HEK293 (cell line): ENCODE results near the gene ZSWIM7.
A peak's percentile ranks its signal among the peaks of the same experiment; 100 is the strongest.

Experiments used
- CTCF ChIA-PET: fragments of 350-600 bp; formaldehyde crosslinking; extraction: SDS; loops from one replicate; lab custom pipeline; 2021; ENCODE audit warnings: antibody characterized with exemption; lab: Yijun Ruan, JAX
- POLR2A ChIA-PET: fragments of 300-600 bp; formaldehyde crosslinking; extraction: SDS; loops from one replicate; lab custom pipeline; 2020; ENCODE audit warnings: antibody characterized with exemption, inconsistent platforms; lab: Yijun Ruan, JAX
- H3K27ac ChIP-seq: fragments of 200-500 bp; sonication (Bioruptor generic); 2 replicates; pipeline ENCODE4 v1.5.1; 2014; ENCODE audit warnings: low read depth, low read length, control low read depth, inconsistent platforms; ENCODE audit errors: extremely low read depth
- H3K36me3 ChIP-seq, 2 experiments: fragments of 200-500 bp in 1 of 2; sonication (Bioruptor generic) in 1 of 2; 1 replicate in 1 of 2; 2 replicates in 1 of 2; pipeline ENCODE4 v1.5.1; 2014 to 2017; ENCODE audit warnings: inconsistent platforms in 2 of 2, low read length in 2 of 2; ENCODE audit not compliant: control insufficient read depth in 2 of 2, insufficient read depth in 1 of 2
- H3K4me1 ChIP-seq: fragments of 200-500 bp; sonication (Bioruptor generic); 2 replicates; pipeline ENCODE4 v1.5.1; 2014; ENCODE audit warnings: mild to moderate bottlenecking, low read length, inconsistent platforms; ENCODE audit not compliant: control insufficient read depth, insufficient read depth
- H3K4me3 ChIP-seq: 2 replicates; pipeline ENCODE4 v1.5.1; 2011; ENCODE audit warnings: low read depth, mild to moderate bottlenecking, control low read depth, low read length, moderate library complexity
- H3K9me3 ChIP-seq: fragments of 200-500 bp; sonication (Bioruptor generic); 2 replicates; pipeline ENCODE4 v1.5.1; 2014; ENCODE audit warnings: low read depth, low read length, inconsistent platforms; ENCODE audit not compliant: control insufficient read depth, insufficient read depth
- FEZF1 ChIP-seq: fragments of 450-650 bp; formaldehyde crosslinking; IDR thresholded peaks from 2 replicates; pipeline ENCODE4 v1.5.1; 2016; ENCODE audit warnings: missing biosample characterization, missing genetic modification characterization
- GLIS1 ChIP-seq: fragments of 450-650 bp; formaldehyde crosslinking; IDR thresholded peaks from 2 replicates; pipeline ENCODE4 v1.5.1; 2016; ENCODE audit warnings: missing biosample characterization, missing genetic modification characterization
- KLF10 ChIP-seq: fragments of 450-650 bp; IDR thresholded peaks from 2 replicates; pipeline ENCODE4 v1.5.1; 2018; ENCODE audit warnings: missing biosample characterization, mild to moderate bottlenecking, missing genetic modification characterization
- OVOL3 ChIP-seq: fragments of 450-650 bp; formaldehyde crosslinking; IDR thresholded peaks from 2 replicates; pipeline ENCODE4 v1.5.1; 2016; ENCODE audit warnings: missing biosample characterization, missing genetic modification characterization
- TCF7L2 ChIP-seq: IDR thresholded peaks from 2 replicates; pipeline ENCODE4 v1.6.1; 2011; ENCODE audit warnings: low read depth, mild to moderate bottlenecking, inconsistent platforms, low read length, moderate library complexity, borderline replicate concordance
- ZFP37 ChIP-seq: fragments of 450-650 bp; formaldehyde crosslinking; IDR thresholded peaks from 2 replicates; pipeline ENCODE4 v1.5.1; 2016; ENCODE audit warnings: missing biosample characterization, missing genetic modification characterization
- ZFP69B ChIP-seq: fragments of 450-650 bp; formaldehyde crosslinking; IDR thresholded peaks from 2 replicates; pipeline ENCODE4 v1.5.1; 2016; ENCODE audit warnings: missing biosample characterization, missing genetic modification characterization
- ZNF121 ChIP-seq: fragments of 450-650 bp; formaldehyde crosslinking; IDR thresholded peaks from 2 replicates; pipeline ENCODE4 v1.5.1; 2016; ENCODE audit warnings: missing biosample characterization, missing genetic modification characterization
- ZNF133 ChIP-seq: fragments of 450-650 bp; formaldehyde crosslinking; IDR thresholded peaks from 2 replicates; pipeline ENCODE4 v1.5.1; 2016; ENCODE audit warnings: missing biosample characterization, missing genetic modification characterization
- ZNF16 ChIP-seq: fragments of 450-650 bp; formaldehyde crosslinking; IDR thresholded peaks from 2 replicates; pipeline ENCODE4 v1.5.1; 2016; ENCODE audit warnings: low read depth, missing biosample characterization, missing genetic modification characterization
- ZNF24 ChIP-seq: fragments of 450-650 bp; formaldehyde crosslinking; IDR thresholded peaks from 2 replicates; pipeline ENCODE4 v1.5.1; 2016; ENCODE audit warnings: missing biosample characterization, missing genetic modification characterization
- ZNF266 ChIP-seq: fragments of 450-650 bp; formaldehyde crosslinking; IDR thresholded peaks from 2 replicates; pipeline ENCODE4 v1.5.1; 2016; ENCODE audit warnings: missing biosample characterization, missing genetic modification characterization, low read depth
- ZNF311 ChIP-seq: fragments of 450-650 bp; formaldehyde crosslinking; IDR thresholded peaks from 2 replicates; pipeline ENCODE4 v1.5.1; 2017; ENCODE audit warnings: missing biosample characterization, missing genetic modification characterization, borderline replicate concordance
- ZNF473 ChIP-seq: fragments of 450-650 bp; formaldehyde crosslinking; IDR thresholded peaks from 2 replicates; pipeline ENCODE4 v1.5.1; 2017; ENCODE audit warnings: missing biosample characterization, missing genetic modification characterization
- ZNF549 ChIP-seq: fragments of 450-650 bp; IDR thresholded peaks from 2 replicates; pipeline ENCODE4 v1.5.1; 2018; ENCODE audit warnings: missing biosample characterization, missing genetic modification characterization, mild to moderate bottlenecking, inconsistent platforms, moderate library complexity
- ZNF600 ChIP-seq: fragments of 450-650 bp; formaldehyde crosslinking; IDR thresholded peaks from 2 replicates; pipeline ENCODE4 v1.5.1; 2016; ENCODE audit warnings: missing biosample characterization, missing genetic modification characterization
- ZNF621 ChIP-seq: fragments of 450-650 bp; formaldehyde crosslinking; IDR thresholded peaks from 2 replicates; pipeline ENCODE4 v1.5.1; 2017; ENCODE audit warnings: missing biosample characterization, missing genetic modification characterization
- ZNF654 ChIP-seq: fragments of 450-650 bp; formaldehyde crosslinking; IDR thresholded peaks from 2 replicates; pipeline ENCODE4 v1.5.1; 2016; ENCODE audit warnings: low read depth, missing biosample characterization, missing genetic modification characterization
- ZNF664 ChIP-seq: fragments of 450-650 bp; formaldehyde crosslinking; IDR thresholded peaks from 2 replicates; pipeline ENCODE4 v1.5.1; 2016; ENCODE audit warnings: missing biosample characterization, missing genetic modification characterization
- ZNF707 ChIP-seq: fragments of 450-650 bp; formaldehyde crosslinking; IDR thresholded peaks from 2 replicates; pipeline ENCODE4 v1.5.1; 2016; ENCODE audit warnings: missing biosample characterization, missing genetic modification characterization
- TF ChIP-seq, protein P1 (sequence below): fragments of 450-650 bp; formaldehyde crosslinking; conservative IDR thresholded peaks from 2 replicates; pipeline ENCODE4 v1.5.1; 2016; ENCODE audit warnings: low read depth, missing biosample characterization, missing genetic modification characterization
- TF ChIP-seq, protein P2 (sequence below): fragments of 450-650 bp; formaldehyde crosslinking; IDR thresholded peaks from 2 replicates; pipeline ENCODE4 v1.5.1; 2016; ENCODE audit warnings: missing biosample characterization, missing genetic modification characterization, low read depth
- TF ChIP-seq, protein P3 (sequence below): fragments of 450-650 bp; formaldehyde crosslinking; IDR thresholded peaks from 2 replicates; pipeline ENCODE4 v1.5.1; 2017; ENCODE audit warnings: missing biosample characterization, missing genetic modification characterization

Gene ZSWIM7

GRCh38 chr17:15963670-15964110 is 35.8 kb downstream of the ZSWIM7 start (continued):
- TF ChIP-seq, protein P1, sequence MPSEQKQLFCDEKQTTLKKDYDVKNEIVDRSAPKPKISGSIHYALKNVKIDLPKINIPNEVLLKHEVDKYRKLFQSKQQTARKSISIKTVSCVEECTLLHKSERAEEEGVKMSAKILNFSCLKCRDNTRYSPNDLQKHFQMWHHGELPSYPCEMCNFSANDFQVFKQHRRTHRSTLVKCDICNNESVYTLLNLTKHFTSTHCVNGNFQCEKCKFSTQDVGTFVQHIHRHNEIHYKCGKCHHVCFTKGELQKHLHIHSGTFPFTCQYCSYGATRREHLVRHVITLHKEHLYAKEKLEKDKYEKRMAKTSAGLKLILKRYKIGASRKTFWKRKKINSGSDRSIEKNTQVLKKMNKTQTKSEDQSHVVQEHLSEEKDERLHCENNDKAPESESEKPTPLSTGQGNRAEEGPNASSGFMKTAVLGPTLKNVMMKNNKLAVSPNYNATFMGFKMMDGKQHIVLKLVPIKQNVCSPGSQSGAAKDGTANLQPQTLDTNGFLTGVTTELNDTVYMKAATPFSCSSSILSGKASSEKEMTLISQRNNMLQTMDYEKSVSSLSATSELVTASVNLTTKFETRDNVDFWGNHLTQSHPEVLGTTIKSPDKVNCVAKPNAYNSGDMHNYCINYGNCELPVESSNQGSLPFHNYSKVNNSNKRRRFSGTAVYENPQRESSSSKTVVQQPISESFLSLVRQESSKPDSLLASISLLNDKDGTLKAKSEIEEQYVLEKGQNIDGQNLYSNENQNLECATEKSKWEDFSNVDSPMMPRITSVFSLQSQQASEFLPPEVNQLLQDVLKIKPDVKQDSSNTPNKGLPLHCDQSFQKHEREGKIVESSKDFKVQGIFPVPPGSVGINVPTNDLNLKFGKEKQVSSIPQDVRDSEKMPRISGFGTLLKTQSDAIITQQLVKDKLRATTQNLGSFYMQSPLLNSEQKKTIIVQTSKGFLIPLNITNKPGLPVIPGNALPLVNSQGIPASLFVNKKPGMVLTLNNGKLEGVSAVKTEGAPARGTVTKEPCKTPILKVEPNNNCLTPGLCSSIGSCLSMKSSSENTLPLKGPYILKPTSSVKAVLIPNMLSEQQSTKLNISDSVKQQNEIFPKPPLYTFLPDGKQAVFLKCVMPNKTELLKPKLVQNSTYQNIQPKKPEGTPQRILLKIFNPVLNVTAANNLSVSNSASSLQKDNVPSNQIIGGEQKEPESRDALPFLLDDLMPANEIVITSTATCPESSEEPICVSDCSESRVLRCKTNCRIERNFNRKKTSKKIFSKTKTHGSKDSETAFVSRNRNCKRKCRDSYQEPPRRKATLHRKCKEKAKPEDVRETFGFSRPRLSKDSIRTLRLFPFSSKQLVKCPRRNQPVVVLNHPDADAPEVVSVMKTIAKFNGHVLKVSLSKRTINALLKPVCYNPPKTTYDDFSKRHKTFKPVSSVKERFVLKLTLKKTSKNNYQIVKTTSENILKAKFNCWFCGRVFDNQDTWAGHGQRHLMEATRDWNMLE (tag by site-specific recombination): no peak
- no peak for TF ChIP-seq ZFP69B (tag by site-specific recombination)
- 0 out of 2 replicates have a peak, but pooled peaks have one; percentile 21 for TF ChIP-seq FEZF1 (tag by site-specific recombination)
- no peak for TF ChIP-seq ZNF24
- TF ChIP-seq ZNF621: no peak
- TF ChIP-seq ZNF16 (tag by site-specific recombination): no peak
- no peak for TF ChIP-seq KLF10
- TF ChIP-seq, protein P2, sequence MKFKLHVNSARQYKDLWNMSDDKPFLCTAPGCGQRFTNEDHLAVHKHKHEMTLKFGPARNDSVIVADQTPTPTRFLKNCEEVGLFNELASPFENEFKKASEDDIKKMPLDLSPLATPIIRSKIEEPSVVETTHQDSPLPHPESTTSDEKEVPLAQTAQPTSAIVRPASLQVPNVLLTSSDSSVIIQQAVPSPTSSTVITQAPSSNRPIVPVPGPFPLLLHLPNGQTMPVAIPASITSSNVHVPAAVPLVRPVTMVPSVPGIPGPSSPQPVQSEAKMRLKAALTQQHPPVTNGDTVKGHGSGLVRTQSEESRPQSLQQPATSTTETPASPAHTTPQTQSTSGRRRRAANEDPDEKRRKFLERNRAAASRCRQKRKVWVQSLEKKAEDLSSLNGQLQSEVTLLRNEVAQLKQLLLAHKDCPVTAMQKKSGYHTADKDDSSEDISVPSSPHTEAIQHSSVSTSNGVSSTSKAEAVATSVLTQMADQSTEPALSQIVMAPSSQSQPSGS: no peak
- no peak for TF ChIP-seq ZNF664 (tag by site-specific recombination)
- no peak for TF ChIP-seq ZNF133
- TF ChIP-seq ZNF600 (tag by site-specific recombination): peak; percentile 21; the same call in 1 of the 2 replicates
- TF ChIP-seq, protein P3, sequence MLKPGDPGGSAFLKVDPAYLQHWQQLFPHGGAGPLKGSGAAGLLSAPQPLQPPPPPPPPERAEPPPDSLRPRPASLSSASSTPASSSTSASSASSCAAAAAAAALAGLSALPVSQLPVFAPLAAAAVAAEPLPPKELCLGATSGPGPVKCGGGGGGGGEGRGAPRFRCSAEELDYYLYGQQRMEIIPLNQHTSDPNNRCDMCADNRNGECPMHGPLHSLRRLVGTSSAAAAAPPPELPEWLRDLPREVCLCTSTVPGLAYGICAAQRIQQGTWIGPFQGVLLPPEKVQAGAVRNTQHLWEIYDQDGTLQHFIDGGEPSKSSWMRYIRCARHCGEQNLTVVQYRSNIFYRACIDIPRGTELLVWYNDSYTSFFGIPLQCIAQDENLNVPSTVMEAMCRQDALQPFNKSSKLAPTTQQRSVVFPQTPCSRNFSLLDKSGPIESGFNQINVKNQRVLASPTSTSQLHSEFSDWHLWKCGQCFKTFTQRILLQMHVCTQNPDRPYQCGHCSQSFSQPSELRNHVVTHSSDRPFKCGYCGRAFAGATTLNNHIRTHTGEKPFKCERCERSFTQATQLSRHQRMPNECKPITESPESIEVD: no peak
- TF ChIP-seq ZNF266 (tag by site-specific recombination): no peak
- no peak for TF ChIP-seq OVOL3 (tag by site-specific recombination)
- TF ChIP-seq GLIS1 (tag by site-specific recombination): peak; percentile 60

GRCh38 chr17:15958484-15958854 is 41.0 kb downstream of the ZSWIM7 start:
- TF ChIP-seq ZNF311 (tag by site-specific recombination) (no peak), ZNF654 (tag by site-specific recombination) (no peak), ZNF549 (no peak), OVOL3 (tag by site-specific recombination) (no peak), ZNF473 (tag by site-specific recombination) (no peak), TCF7L2 (no peak), ZNF707 (tag by site-specific recombination) (no peak), ZFP37 (tag by site-specific recombination) (no peak), ZNF121 (no peak)
- TF ChIP-seq, protein P1 (tag by site-specific recombination): no peak
- ChIA-PET CTCF (interaction anchor here (0.6 to 1.2 kb wide), 3 partner anchors 13 to 494 kb away, joined by 3 to 5 read pairs (median 3); partner anchors contain the start of gene ADORA2B), POLR2A (interaction anchor here (0.8 to 1.5 kb wide), 2 partner anchors 9 to 41 kb away, joined by 4 to 5 read pairs; partner anchors contain the start of genes TTC19 and ZSWIM7)
- no peak overlapping the region for H3K4me3 ChIP-seq
- H3K9me3 ChIP-seq: no peaks in the 10 kb centered on the region
- peak overlapping the region; percentile 1; the same call in 1 of the 2 replicates for H3K27ac ChIP-seq
- no peaks in the 10 kb centered on the region for H3K36me3 ChIP-seq
- H3K4me1 ChIP-seq: no peaks in the 10 kb centered on the region; the same call in none of the 2 replicates
